ENCODE measurements around the gene SUV39H2. TPM values are rescaled to one million over a fixed set of nuclear protein-coding genes. Genes with fewer than 3 reads are reported as not detected.

The SUV39H2 gene
- total RNA-seq, 2 donors from 2014 or later, result 35.4 to 37.6 TPM

DNA sequence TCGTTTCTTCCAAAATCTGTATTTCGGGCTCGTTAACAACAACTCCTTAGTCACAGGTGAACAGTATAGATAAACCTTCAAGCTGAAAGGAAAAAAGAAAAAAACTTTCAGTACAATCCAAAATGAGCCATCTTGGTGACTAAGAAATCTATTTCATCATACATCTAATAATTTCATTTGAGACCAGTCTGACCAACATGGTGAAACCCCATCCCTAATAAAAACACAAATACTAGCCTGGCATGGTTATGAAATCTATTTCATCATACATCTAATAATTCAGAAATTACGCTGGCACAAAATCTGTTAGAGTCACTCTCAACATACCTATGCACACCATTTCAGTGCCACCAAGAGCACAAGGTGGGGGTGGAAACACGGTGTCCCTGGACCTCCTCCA lies 66.4 kb downstream of the SUV39H2 start:
- Mint-ChIP-seq H3K9me3 (no peaks in the 10 kb centered on the region), H3K4me1 (no peaks in the 10 kb centered on the region), H3K27me3 (ENCODE audit: insufficient read depth) (no peaks in the 10 kb centered on the region), H3K27ac (no peak overlapping the region), H3K4me3 (no peak overlapping the region), H3K36me3 (ENCODE audit: low read depth) (peaks cover 44% of the 10 kb centered on the region)
- TF ChIP-seq CTCF (conservative IDR thresholded peaks at IDR 0.05), result no peak
- Histone ChIP-seq H3K4me1 (ENCODE audit: control insufficient read depth, insufficient read depth, low read length) (no peaks in the 10 kb centered on the region), H3K27ac (ENCODE audit: low read depth, low read length) (no peak overlapping the region), H3K36me3 (ENCODE audit: control insufficient read depth, insufficient read depth, low read length) (peaks cover 10% of the 10 kb centered on the region), H3K4me3 (ENCODE audit: low read length) (no peak overlapping the region), H3K9ac (ENCODE audit: extremely low read depth, low read length, poor library complexity, severe bottlenecking) (no peak overlapping the region), H3K9me3 (ENCODE audit: control insufficient read depth, low read length) (peaks cover 6% of the 10 kb centered on the region), H3K27me3 (ENCODE audit: control insufficient read depth, insufficient read depth, low read length, poor library complexity, severe bottlenecking) (peaks cover 9% of the 10 kb centered on the region)
- DNase-seq, result no peak
- 92 to 100% methylated on average over 3 to 5 of the region's 5 CpGs for WGBS, 2 experiments (ENCODE audit: insufficient coverage in 1 of 2, insufficient read length in 1 of 2)

DNA sequence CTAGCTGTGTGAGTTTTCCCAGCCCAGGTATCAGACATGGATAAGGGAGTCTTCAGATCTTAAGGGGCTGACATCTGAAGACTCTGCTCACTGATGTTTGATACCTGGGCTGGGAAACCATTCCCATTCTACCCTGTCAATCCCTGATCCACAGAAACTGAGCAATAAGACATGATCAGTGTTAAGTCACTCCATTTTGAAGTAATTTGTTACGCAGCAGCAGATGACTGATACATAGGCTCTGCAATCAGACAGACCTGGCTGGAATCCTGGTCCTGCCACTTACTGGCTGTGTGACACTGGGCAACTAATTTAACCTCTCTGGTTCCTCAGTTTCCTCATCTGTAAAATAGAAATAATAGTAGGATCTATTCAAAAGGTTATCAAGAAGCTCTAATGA lies 68.6 kb downstream of the SUV39H2 start:
- H3K36me3 ChIP-seq (ENCODE audit: control insufficient read depth, insufficient read depth, low read length), result peaks cover 10% of the 10 kb centered on the region
- Mint-ChIP-seq H3K4me3 (no peak overlapping the region), H3K27ac (no peak overlapping the region), H3K9me3 (no peaks in the 10 kb centered on the region), H3K27me3 (ENCODE audit: insufficient read depth) (peaks cover 3% of the 10 kb centered on the region), H3K4me1 (peaks cover 3% of the 10 kb centered on the region), H3K36me3 (ENCODE audit: low read depth) (peaks cover 48% of the 10 kb centered on the region)
- DNase-seq, result no peak
- peaks cover 27% of the 10 kb centered on the region for H3K27me3 ChIP-seq (ENCODE audit: control insufficient read depth, insufficient read depth, low read length, poor library complexity, severe bottlenecking)
- peaks cover 6% of the 10 kb centered on the region for H3K9me3 ChIP-seq (ENCODE audit: control insufficient read depth, low read length)
- TF ChIP-seq CTCF (conservative IDR thresholded peaks at IDR 0.05), result no peak
- H3K4me1 ChIP-seq (ENCODE audit: control insufficient read depth, insufficient read depth, low read length), result no peaks in the 10 kb centered on the region
- no peak overlapping the region for H3K9ac ChIP-seq (ENCODE audit: extremely low read depth, low read length, poor library complexity, severe bottlenecking)
- no peak overlapping the region for H3K27ac ChIP-seq (ENCODE audit: low read depth, low read length)
- no peak overlapping the region for H3K4me3 ChIP-seq (ENCODE audit: low read length)
- 86 to 96% methylated on average over 1 of the region's 1 CpG for WGBS, 2 experiments (ENCODE audit: insufficient coverage in 1 of 2, insufficient read length in 1 of 2)

GRCh38 chr10:14949291-14949690 lies 70.6 kb downstream of the SUV39H2 start:
- H3K9me3 Mint-ChIP-seq, result no peaks in the 10 kb centered on the region
- no peak overlapping the region for H3K27ac ChIP-seq (ENCODE audit: low read depth, low read length)
- no peak overlapping the region for H3K4me3 ChIP-seq (ENCODE audit: low read length)
- H3K27me3 ChIP-seq (ENCODE audit: control insufficient read depth, insufficient read depth, low read length, poor library complexity, severe bottlenecking), result peaks cover 27% of the 10 kb centered on the region
- TF ChIP-seq CTCF (conservative IDR thresholded peaks at IDR 0.05), result no peak
- H3K27ac Mint-ChIP-seq, result no peak overlapping the region
- H3K27me3 Mint-ChIP-seq (ENCODE audit: insufficient read depth), result peaks cover 3% of the 10 kb centered on the region
- H3K36me3 Mint-ChIP-seq (ENCODE audit: low read depth), result peaks cover 37% of the 10 kb centered on the region
- 96 to 100% methylated on average over 1 to 5 of the region's 5 CpGs for WGBS, 2 experiments (ENCODE audit: insufficient coverage in 1 of 2, insufficient read length in 1 of 2)
- peaks cover 10% of the 10 kb centered on the region for H3K4me1 Mint-ChIP-seq
- DNase-seq, result no peak
- H3K36me3 ChIP-seq (ENCODE audit: control insufficient read depth, insufficient read depth, low read length), result peaks cover 10% of the 10 kb centered on the region
- peaks cover 6% of the 10 kb centered on the region for H3K9me3 ChIP-seq (ENCODE audit: control insufficient read depth, low read length)
- no peak overlapping the region for H3K4me3 Mint-ChIP-seq
- H3K4me1 ChIP-seq (ENCODE audit: control insufficient read depth, insufficient read depth, low read length), result no peaks in the 10 kb centered on the region
- H3K9ac ChIP-seq (ENCODE audit: extremely low read depth, low read length, poor library complexity, severe bottlenecking), result no peak overlapping the region

All from endodermal cell (in vitro differentiated cells).